NCI-H1092 treated with DMSO at 0.1 percent for 48 hours (cell line): ENCODE data around the gene RNF215.

Source experiments
- DNase-seq: peaks from one replicate; lab custom pipeline; 2025; lab: John Stamatoyannopoulos, UW

The RNF215 gene

DNA sequence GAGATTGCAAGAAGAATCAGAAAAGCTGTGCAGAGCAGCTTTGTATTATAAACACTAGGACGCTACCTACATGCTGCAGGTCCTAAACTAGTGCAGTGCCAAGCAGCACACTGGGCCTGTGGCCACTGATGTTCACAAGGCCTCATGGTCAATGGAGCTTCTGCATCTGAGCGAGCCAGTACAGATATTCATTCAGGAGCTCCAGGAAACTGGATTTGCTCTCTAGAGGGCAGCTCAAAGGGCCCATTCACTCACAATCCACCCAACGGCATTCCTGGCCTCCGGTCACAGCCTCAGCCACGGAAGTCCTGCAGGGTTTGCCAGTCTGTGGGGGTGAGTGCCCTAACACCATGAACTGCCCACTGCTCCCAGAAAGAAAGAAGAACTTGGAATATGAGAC is 54.7 kb downstream of the RNF215 start:
- DNase-seq: no peak
